HG02798 (cell line): Measurements from ENCODE around the gene TSR3.

Source experiments
- ATAC-seq: cut with Tn5 transposase; IDR thresholded peaks from one replicate; pipeline ENCODE4 v1.9.1; 2021; ENCODE audit warnings: mild to moderate bottlenecking; ENCODE audit not compliant: unreplicated experiment, poor library complexity

The TSR3 gene

GRCh38 chr16:1355591-1355990, 3.9 kb upstream of the TSR3 start:
- no peak for ATAC-seq

GRCh38 chr16:1354815-1355540, 3.3 kb upstream of the TSR3 start:
- ATAC-seq, result no peak

GRCh38 chr16:1351215-1351581, 480 bp downstream of the TSR3 start:
- ATAC-seq, result peak; percentile 14

- no peak for ATAC-seq
These were observed 987 bp downstream of the TSR3 start for GRCh38 chr16:1350691-1351090.

GRCh38 chr16:1349951-1350350, 1.7 kb downstream of the TSR3 start:
- ATAC-seq, result no peak

- ATAC-seq, result no peak
These were observed 2.3 kb downstream of the TSR3 start for GRCh38 chr16:1349351-1349750.

- ATAC-seq, result no peak
These were observed 2.8 kb downstream of the TSR3 start for GRCh38 chr16:1348926-1349325.

- ATAC-seq, result no peak
These were observed 3.2 kb downstream of the TSR3 start for GRCh38 chr16:1348441-1348840.

- no peak for ATAC-seq
These were observed 3.7 kb downstream of the TSR3 start for GRCh38 chr16:1347962-1348361.

- ATAC-seq, result no peak
These were observed 4.3 kb downstream of the TSR3 start for GRCh38 chr16:1347286-1347855.

- ATAC-seq, result no peak
These were observed 5.0 kb downstream of the TSR3 start for GRCh38 chr16:1346422-1347285.

- ATAC-seq, result no peak
These were observed 5.8 kb downstream of the TSR3 start for GRCh38 chr16:1345651-1346421.

- no peak for ATAC-seq
These were observed 6.6 kb downstream of the TSR3 start for GRCh38 chr16:1345087-1345486.

GRCh38 chr16:1344499-1344898, 7.2 kb downstream of the TSR3 start:
- ATAC-seq, result no peak

GRCh38 chr16:1343428-1344242, 8.0 kb downstream of the TSR3 start:
- ATAC-seq, result no peak

- peak; percentile 87 for ATAC-seq
These were observed 8.9 kb downstream of the TSR3 start for GRCh38 chr16:1342526-1343427.

GRCh38 chr16:1341495-1342420, 9.9 kb downstream of the TSR3 start:
- no peak for ATAC-seq
